ENCODE data around the gene SLC4A11. TPM values are rescaled to one million over a fixed set of nuclear protein-coding genes. Genes with fewer than 3 reads are reported as not detected.
"Not testable (repeated sequence)": the region's sequence is repeated elsewhere in the genome, so short reads cannot be mapped to it uniquely, and the experiment has no call there.

The SLC4A11 gene
- total RNA-seq, 1 donor from 2014 or later = 0.58 TPM

- Mint-ChIP-seq H3K27me3 (no peaks in the 10 kb centered on the region), H3K36me3 (ENCODE audit: low read depth) (peaks cover 3% of the 10 kb centered on the region), H3K27ac (no peak overlapping the region), H3K4me1 (no peaks in the 10 kb centered on the region), H3K9me3 (no peaks in the 10 kb centered on the region), H3K4me3 (no peak overlapping the region)
- no peak for ATAC-seq (ENCODE audit: low read depth)
- ChIA-PET POLR2A (interaction anchor here (0.6 to 0.7 kb wide), 2 partner anchors 18 to 40 kb away, joined by 3 to 8 read pairs; no protein-coding TSS in a partner anchor), CTCF (no interaction called here)
- intact Hi-C loops (cut with micrococcal nuclease) = no loop called here
- TF ChIP-seq CTCF (IDR thresholded peaks at IDR 0.05) = no peak
- DNase-seq = no peak
Observed at GRCh38 chr20:3183896-3184612, 54.9 kb downstream of the SLC4A11 start.

- H3K27me3 Mint-ChIP-seq; CTCF ChIA-PET; POLR2A ChIA-PET; H3K4me3 Mint-ChIP-seq; H3K36me3 Mint-ChIP-seq (ENCODE audit: low read depth); intact Hi-C loops (cut with micrococcal nuclease); H3K9me3 Mint-ChIP-seq; H3K4me1 Mint-ChIP-seq; ATAC-seq (ENCODE audit: low read depth); H3K27ac Mint-ChIP-seq; DNase-seq: not testable (repeated sequence)
Observed at GRCh38 chr20:3182429-3182828, 56.6 kb downstream of the SLC4A11 start.

- no peak for TF ChIP-seq CTCF (IDR thresholded peaks at IDR 0.05)
- POLR2A ChIA-PET = no interaction called here
- intact Hi-C loops (cut with micrococcal nuclease) = no loop called here
- no peak overlapping the region for H3K27ac Mint-ChIP-seq
- no peaks in the 10 kb centered on the region for H3K27me3 Mint-ChIP-seq
- no peaks in the 10 kb centered on the region for H3K36me3 Mint-ChIP-seq (ENCODE audit: low read depth)
- DNase-seq (no peak), ATAC-seq (ENCODE audit: low read depth) (no peak)
- no peaks in the 10 kb centered on the region for H3K4me1 Mint-ChIP-seq
- CTCF ChIA-PET = no interaction called here
- no peak overlapping the region for H3K4me3 Mint-ChIP-seq
- no peaks in the 10 kb centered on the region for H3K9me3 Mint-ChIP-seq
Observed at GRCh38 chr20:3181270-3181669, 57.7 kb downstream of the SLC4A11 start.

GRCh38 chr20:3180319-3180718 is 58.7 kb downstream of the SLC4A11 start:
- Mint-ChIP-seq H3K9me3 (no peaks in the 10 kb centered on the region), H3K36me3 (ENCODE audit: low read depth) (no peaks in the 10 kb centered on the region), H3K27ac (no peak overlapping the region), H3K4me3 (no peak overlapping the region), H3K4me1 (no peaks in the 10 kb centered on the region), H3K27me3 (peaks cover 2% of the 10 kb centered on the region)
- ATAC-seq (ENCODE audit: low read depth) (no peak), DNase-seq (no peak)
- CTCF ChIA-PET = no interaction called here
- intact Hi-C loops (cut with micrococcal nuclease) = no loop called here
- POLR2A ChIA-PET = no interaction called here
- TF ChIP-seq CTCF (IDR thresholded peaks at IDR 0.05) = no peak

GRCh38 chr20:3177746-3178485 is 61.1 kb downstream of the SLC4A11 start:
- no peak for DNase-seq

More at GRCh38 chr20:3177746-3178485, 61.1 kb downstream of the SLC4A11 start:
- CTCF ChIA-PET = no interaction called here
- POLR2A ChIA-PET = interaction anchor here (0.6 kb wide), 1 partner anchor 19 kb away, joined by 3 read pairs; no protein-coding TSS in a partner anchor
- H3K36me3 Mint-ChIP-seq (ENCODE audit: low read depth) = no peaks in the 10 kb centered on the region
- H3K4me3 Mint-ChIP-seq = no peak overlapping the region
- no peak for ATAC-seq (ENCODE audit: low read depth)
- H3K9me3 Mint-ChIP-seq = no peaks in the 10 kb centered on the region
- intact Hi-C loops (cut with micrococcal nuclease) = loop anchor here (10.0 kb wide), 1 partner anchor 227 kb away; the partner anchor contains the start of gene DNAAF9
- H3K27ac Mint-ChIP-seq = no peak overlapping the region
- peaks cover 11% of the 10 kb centered on the region for H3K4me1 Mint-ChIP-seq
- H3K27me3 Mint-ChIP-seq = peaks cover 11% of the 10 kb centered on the region
- no peak for TF ChIP-seq CTCF (IDR thresholded peaks at IDR 0.05)

Other genes starting within 250 kb of the SLC4A11 start
- 0.75 TPM in 1 of 2 replicates, not detected in the other for gene GNRH2, start 195.6 kb downstream of the SLC4A11 start, total RNA-seq
- gene MRPS26, start 193.1 kb downstream of the SLC4A11 start, total RNA-seq = 30.6 and 34.7 TPM in 2 replicates
- not detected in 2 replicates for gene OXT, start 167.6 kb downstream of the SLC4A11 start, total RNA-seq
- gene AVP, start 154.5 kb downstream of the SLC4A11 start, total RNA-seq = not detected in 2 replicates
- 23.7 and 24.6 TPM in 2 replicates for gene FASTKD5, start 79.3 kb downstream of the SLC4A11 start, total RNA-seq
- gene UBOX5, start 79.3 kb downstream of the SLC4A11 start, total RNA-seq = 8.9 and 9.6 TPM in 2 replicates
- gene LZTS3, start 65.6 kb downstream of the SLC4A11 start, total RNA-seq = 0.64 and 0.84 TPM in 2 replicates
- 37.1 and 46.1 TPM in 2 replicates for gene DDRGK1, start 34.5 kb downstream of the SLC4A11 start, total RNA-seq
- 82.1 and 84.8 TPM in 2 replicates for gene ITPA, start 29.7 kb downstream of the SLC4A11 start, total RNA-seq
- 3.7 and 4.5 TPM in 2 replicates for gene DNAAF9, start 168.5 kb upstream of the SLC4A11 start, total RNA-seq
- 11.5 and 13.0 TPM in 2 replicates for gene ATRN, start 231.8 kb upstream of the SLC4A11 start, total RNA-seq

Measured in activated B cell treated with CpG ODN at 0.5 μM for 24 hours (primary cell).